D721Med (cell line): Measurements from ENCODE around the gene CDNF.

Experiments used
- DNase-seq: peaks from one replicate; pipeline ENCODE4 v3.0.0; 2011; ENCODE audit warnings: low spot score; ENCODE audit not compliant: insufficient read length
- FAIRE-seq: peaks from 2 replicates; lab custom pipeline; 2011; peaks lifted over from hg19 to GRCh38; lab: Jason Lieb, UNC
- TF ChIP-seq, protein P1 (sequence below): IDR thresholded peaks from 2 replicates; pipeline ENCODE4 v1.5.1; 2012; ENCODE audit warnings: mild to moderate bottlenecking, control low read depth; ENCODE audit not compliant: insufficient read depth; ENCODE audit errors: missing control alignments

The CDNF gene

DNA sequence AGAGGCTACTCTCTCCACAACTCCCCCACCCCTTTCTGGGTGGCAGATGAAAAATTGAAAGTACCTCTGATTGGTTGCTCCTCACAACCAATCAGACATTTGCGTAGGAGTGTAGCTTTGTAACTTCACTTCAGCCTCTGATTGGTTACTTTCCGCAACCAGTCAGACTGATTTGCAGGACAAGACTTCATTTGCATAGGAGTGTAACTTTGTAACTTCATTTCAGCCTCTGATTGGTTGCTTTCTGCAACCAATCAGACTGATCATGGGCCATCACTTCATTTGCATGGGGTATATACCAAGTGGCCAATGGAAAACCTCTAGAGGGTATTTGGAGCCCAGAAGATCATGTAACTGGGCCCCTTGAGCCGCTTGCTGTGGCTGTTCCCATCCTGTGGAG is 25.6 kb downstream of the CDNF start:
- FAIRE-seq, result no peak
- DNase-seq, result no peak
- TF ChIP-seq, protein P1, sequence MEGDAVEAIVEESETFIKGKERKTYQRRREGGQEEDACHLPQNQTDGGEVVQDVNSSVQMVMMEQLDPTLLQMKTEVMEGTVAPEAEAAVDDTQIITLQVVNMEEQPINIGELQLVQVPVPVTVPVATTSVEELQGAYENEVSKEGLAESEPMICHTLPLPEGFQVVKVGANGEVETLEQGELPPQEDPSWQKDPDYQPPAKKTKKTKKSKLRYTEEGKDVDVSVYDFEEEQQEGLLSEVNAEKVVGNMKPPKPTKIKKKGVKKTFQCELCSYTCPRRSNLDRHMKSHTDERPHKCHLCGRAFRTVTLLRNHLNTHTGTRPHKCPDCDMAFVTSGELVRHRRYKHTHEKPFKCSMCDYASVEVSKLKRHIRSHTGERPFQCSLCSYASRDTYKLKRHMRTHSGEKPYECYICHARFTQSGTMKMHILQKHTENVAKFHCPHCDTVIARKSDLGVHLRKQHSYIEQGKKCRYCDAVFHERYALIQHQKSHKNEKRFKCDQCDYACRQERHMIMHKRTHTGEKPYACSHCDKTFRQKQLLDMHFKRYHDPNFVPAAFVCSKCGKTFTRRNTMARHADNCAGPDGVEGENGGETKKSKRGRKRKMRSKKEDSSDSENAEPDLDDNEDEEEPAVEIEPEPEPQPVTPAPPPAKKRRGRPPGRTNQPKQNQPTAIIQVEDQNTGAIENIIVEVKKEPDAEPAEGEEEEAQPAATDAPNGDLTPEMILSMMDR, result no peak

DNA sequence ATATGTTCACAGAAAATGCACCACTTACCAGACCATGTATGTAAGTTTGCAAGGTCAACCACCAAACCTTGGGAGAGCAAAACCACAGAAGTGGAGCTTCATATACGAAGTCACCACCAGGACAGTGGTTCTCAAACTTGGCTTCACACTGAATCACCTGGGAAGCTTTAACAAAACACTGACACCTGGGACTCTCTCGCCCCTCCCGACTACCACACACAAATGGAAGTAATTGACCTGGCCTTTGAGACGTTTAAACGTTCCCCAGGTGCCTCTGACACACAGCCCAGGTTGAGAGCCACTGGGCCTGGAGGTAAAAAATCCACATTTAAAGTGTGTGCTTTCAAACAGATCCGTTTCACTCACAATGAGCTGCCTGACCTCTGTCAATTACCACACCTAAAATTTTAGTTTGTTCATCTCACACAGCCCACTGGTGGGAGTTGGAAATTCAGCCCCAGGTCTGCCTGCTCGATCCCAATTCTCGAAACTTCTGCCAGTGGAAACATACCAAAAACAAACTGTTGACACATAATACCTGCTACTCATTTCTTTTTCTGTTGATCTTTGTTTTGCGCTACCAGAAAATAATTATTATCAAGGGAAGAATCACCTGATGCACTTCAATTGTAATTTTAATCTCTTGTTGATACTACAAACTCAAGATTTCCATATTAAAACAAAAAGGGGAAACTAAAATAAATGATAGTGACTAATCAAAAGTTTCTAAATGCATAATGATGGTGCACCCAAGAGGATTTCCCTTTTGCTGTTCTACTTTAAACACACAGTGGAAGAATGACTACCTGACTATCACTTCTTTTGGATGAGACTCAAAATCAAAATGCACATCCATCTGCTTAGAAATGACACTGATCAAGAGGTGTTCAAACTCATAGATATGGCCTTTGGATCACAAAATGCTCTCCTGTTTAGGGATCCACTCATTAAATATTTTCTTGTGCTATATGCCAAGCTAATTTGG is 26.6 kb downstream of the CDNF start:
- DNase-seq (no peak), FAIRE-seq (no peak)
- TF ChIP-seq, protein P1, result no peak

DNA sequence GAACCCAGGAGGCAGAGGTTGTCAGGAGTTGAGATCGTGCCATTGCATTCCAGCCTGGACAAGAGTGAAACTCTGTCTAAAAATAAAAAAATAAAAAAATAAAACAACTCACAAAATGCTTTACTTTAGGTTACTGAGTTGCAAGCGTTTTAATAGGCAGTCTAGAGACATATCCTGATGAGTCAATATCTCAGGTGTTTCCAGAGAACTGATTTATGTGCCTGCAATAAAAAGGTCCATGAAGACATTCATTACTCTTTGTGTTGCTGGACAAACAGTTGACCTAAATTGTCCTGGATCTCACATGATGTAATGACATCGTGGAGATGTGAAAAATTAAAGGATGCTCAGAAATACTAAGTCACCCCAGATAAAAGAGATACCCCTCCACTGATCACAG is 31.5 kb downstream of the CDNF start:
- no peak for FAIRE-seq

DNA sequence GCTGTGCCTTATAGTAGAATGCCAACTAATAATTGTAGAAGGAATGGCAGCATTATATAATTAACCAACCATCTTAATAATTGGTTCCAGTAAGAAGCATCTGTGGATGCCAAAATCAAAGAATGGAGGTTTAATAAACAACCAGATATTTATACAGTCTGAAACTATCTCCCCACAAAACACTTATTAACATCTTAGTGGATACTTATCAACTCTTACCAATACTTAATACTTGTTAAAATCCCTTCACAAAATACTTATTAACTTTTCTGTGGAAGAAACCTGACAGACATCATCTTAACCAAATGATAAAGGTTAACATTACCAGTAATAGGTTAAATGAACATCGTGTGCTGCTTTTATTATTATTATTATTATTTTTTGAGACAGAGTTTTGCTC is 34.0 kb downstream of the CDNF start:
- FAIRE-seq, result no peak
- DNase-seq, result no peak
- TF ChIP-seq, protein P1, result no peak

More for the DNA sequence above, 31.5 kb downstream of the CDNF start:
- TF ChIP-seq, protein P1, result no peak
- DNase-seq, result no peak

DNA sequence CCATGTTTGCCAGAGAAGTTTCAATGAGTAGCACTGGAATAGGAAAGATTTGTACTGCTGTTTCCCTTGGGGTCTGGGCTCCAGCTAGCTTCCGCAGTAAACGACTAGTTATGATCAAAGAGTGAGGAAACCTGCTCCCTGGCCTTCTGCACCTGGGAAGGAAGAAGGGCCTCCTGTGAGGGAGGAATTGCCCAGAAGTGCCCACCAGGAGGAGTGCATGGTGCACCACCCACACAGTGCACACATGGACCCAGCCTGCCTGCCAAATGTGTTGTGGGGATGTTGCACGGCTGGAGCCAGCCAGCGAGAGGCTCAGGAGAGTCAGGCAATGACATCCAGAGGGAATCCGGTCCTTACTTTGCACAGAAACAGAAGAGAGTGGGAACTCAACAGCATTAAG is 36.1 kb downstream of the CDNF start:
- no peak for DNase-seq
- TF ChIP-seq, protein P1, result peak; percentile 37
- no peak for FAIRE-seq

DNA sequence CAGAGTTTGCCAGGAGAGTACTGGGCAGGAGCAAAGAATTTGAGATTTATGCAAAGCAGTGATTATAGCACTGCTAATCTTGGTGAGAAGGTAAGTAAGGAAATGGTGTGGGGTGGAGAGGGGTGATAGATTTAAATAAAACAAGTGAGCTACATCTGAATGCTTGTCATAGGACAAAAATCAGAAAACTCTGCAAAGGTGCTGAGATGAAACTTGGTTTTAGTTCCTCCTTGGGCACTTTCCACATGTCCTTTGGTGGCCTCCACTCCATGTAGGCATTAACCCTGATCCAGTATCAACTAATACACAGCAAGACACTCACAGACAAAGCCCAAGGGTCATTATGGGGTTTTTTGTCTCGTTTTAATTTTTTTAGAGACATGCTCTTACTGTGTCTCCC is 37.4 kb downstream of the CDNF start:
- FAIRE-seq, result no peak
- DNase-seq, result no peak
- TF ChIP-seq, protein P1, result no peak

DNA sequence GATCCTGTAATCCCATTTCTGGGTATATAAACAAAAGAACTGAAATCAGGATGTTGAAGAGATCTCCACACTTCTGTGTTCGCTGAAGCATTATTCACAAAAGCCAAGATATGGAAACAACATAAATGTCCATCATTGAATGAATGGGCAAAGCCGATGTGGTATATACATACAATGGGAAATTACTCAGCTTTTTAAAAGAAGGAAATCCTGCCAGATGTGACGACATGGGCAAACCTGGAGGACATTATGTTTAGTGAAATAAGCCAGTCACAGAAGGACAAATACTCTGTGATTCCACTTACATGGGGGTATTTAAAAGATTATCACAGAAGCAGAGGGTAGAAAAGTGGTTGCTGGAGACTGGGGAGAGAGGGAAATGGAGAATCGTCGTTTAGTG is 39.2 kb downstream of the CDNF start:
- FAIRE-seq (no peak), DNase-seq (no peak)
- TF ChIP-seq, protein P1, result no peak
